GM12891 (cell line): ENCODE data around the gene ARSG.

Source experiments
- DNase-seq: peaks from one replicate; pipeline ENCODE4 v3.0.0; 2011; ENCODE audit warnings: low spot score; ENCODE audit not compliant: insufficient read length
- FAIRE-seq: peaks from 2 replicates; lab custom pipeline; 2011; peaks lifted over from hg19 to GRCh38; lab: Jason Lieb, UNC
- PAX5 ChIP-seq: IDR thresholded peaks from 2 replicates; pipeline ENCODE4 v1.6.1; 2011; ENCODE audit warnings: low read length, moderate library complexity, mild to moderate bottlenecking; ENCODE audit not compliant: insufficient read depth, severe bottlenecking
- POLR2A ChIP-seq: IDR thresholded peaks from 2 replicates; pipeline ENCODE4 v1.6.1; 2011; ENCODE audit warnings: low read depth, low read length, control low read depth
- POLR2AphosphoS5 ChIP-seq: IDR thresholded peaks from 2 replicates; pipeline ENCODE4 v1.6.1; 2011; ENCODE audit warnings: low read depth, low read length, control low read depth
- POU2F2 ChIP-seq: IDR thresholded peaks from 2 replicates; pipeline ENCODE4 v1.6.1; 2011; ENCODE audit warnings: low read depth, mild to moderate bottlenecking, control low read depth, low read length, moderate library complexity
- SPI1 ChIP-seq: IDR thresholded peaks from 2 replicates; pipeline ENCODE4 v1.6.1; 2011; ENCODE audit warnings: low read depth, low read length, control low read depth
- TAF1 ChIP-seq: IDR thresholded peaks from 2 replicates; pipeline ENCODE4 v1.6.1; 2011; ENCODE audit warnings: low read depth, low read length, control low read depth

ARSG gene

GRCh38 chr17:68462381-68463210 is 171.3 kb downstream of the ARSG start:
- FAIRE-seq (peak; percentile 76), DNase-seq (no peak)

DNA sequence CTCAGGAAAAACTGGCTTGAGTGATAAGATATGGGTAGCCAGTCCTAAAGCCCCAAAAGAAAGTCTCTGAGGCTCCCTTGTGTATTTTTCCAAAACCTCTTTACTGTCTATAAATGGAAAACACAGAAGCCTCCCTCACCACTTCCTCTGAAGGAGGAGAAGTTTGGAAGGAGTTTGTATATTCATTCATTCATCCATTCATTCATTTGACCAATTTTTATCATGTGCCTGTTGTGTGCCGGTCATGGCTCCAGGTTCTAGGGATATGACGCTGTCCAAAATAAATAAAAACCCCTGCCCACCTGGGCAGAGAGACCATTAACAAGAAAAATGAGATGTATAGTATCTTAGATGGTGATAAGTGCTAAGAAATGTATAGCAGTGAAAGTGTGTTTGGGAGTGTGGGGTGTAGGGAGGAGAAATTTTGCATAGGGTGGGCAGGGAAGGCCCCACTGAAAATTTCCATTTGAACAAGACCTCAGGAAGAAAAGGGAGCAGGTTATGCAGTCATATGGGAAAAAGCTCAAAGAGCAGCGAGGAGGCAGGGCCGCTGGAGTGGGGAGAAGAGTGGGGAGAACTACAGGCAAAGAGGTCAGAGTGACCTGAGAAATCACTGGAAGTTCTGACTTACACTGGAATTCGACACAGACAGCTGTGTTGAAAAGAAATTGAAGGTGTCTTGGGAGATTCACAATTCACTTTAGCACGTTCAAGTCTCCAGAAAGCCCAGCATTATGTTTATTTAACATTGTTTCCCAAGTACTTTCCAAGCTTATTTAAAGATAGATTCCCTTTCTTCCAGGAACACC is 172.1 kb downstream of the ARSG start:
- TF ChIP-seq POU2F2 = no peak
- no peak for TF ChIP-seq SPI1
- TF ChIP-seq PAX5 = no peak
- TF ChIP-seq POLR2A = no peak
- no peak for TF ChIP-seq TAF1
- no peak for TF ChIP-seq POLR2AphosphoS5
- FAIRE-seq (no peak), DNase-seq (no peak)

More at GRCh38 chr17:68462381-68463210, 171.3 kb downstream of the ARSG start:
- no peak for TF ChIP-seq TAF1
- TF ChIP-seq POU2F2 = 0 out of 2 replicates have a peak, but pooled peaks have one; percentile 43

DNA sequence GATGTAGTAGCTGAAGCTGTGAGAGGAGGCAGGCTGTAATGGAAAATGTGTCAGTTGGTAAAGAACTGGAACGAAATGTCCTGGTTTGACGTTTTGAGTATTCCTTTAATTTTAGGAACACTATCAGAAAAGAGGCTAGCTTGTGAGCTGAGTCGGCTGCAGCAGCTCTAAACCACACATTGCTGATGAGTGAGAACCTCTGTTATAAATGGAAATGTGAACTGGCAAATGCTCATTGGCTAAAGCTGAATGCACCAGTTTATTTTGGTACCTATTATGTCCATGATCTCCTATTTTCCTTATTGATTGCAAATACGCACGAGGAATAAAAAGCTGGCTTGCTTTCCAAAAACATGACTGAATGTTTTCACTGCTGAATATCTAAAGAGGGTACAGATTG is 177.0 kb downstream of the ARSG start:
- DNase-seq (no peak), FAIRE-seq (no peak)
- TF ChIP-seq POU2F2 (no peak), TAF1 (no peak), POLR2A (no peak), SPI1 (no peak), PAX5 (no peak)

DNA sequence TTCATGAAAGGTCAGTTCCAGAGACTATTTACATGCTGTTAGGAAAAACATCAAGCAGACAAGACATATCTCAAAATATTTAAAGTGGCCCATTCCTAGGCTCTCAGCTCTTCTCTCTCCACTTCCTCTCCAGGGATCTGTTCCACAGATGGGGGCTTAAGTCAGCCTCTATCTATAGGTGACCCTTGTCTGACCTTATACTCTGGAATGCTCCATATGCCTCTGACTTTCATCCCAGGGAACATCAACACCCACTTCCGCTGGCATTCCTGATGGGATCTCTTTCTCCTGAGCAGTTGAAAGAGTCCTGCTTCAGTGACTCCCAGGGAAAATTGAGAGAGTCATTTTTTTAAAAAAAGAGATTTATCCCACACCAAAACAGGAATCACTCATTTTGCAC is 177.5 kb downstream of the ARSG start:
- FAIRE-seq (no peak), DNase-seq (no peak)
- no peak for TF ChIP-seq PAX5
- TF ChIP-seq POU2F2 = no peak
- no peak for TF ChIP-seq SPI1
- no peak for TF ChIP-seq POLR2AphosphoS5
- TF ChIP-seq POLR2A = no peak
- TF ChIP-seq TAF1 = no peak
